HG03575 (cell line): ENCODE data around the gene SLC44A2.

ENCODE experiments used
- ATAC-seq: cut with Tn5 transposase; IDR thresholded peaks from one replicate; pipeline ENCODE4 v1.9.1; 2021; ENCODE audit not compliant: unreplicated experiment, insufficient number of reproducible peaks, low FRiP score; ENCODE audit errors: extremely low read depth

The SLC44A2 gene

GRCh38 chr19:10612499-10613119, 12.7 kb upstream of the SLC44A2 start:
- ATAC-seq = no peak

GRCh38 chr19:10615429-10616023, 9.8 kb upstream of the SLC44A2 start:
- ATAC-seq = no peak

- ATAC-seq = no peak
These were observed 7.8 kb upstream of the SLC44A2 start for GRCh38 chr19:10617409-10618121.

GRCh38 chr19:10618846-10619245, 6.5 kb upstream of the SLC44A2 start:
- ATAC-seq = no peak

GRCh38 chr19:10620786-10621185, 4.6 kb upstream of the SLC44A2 start:
- ATAC-seq = no peak

- no peak for ATAC-seq
These were observed 3.4 kb upstream of the SLC44A2 start for GRCh38 chr19:10621966-10622365.

- no peak for ATAC-seq
These were observed 768 bp upstream of the SLC44A2 start for GRCh38 chr19:10624585-10624984.

GRCh38 chr19:10625762-10626138, 397 bp downstream of the SLC44A2 start:
- no peak for ATAC-seq

GRCh38 chr19:10631874-10632273, 6.5 kb downstream of the SLC44A2 start:
- ATAC-seq = no peak

GRCh38 chr19:10634430-10634829, 9.1 kb downstream of the SLC44A2 start:
- ATAC-seq = no peak

GRCh38 chr19:10634963-10635362, 9.6 kb downstream of the SLC44A2 start:
- ATAC-seq = no peak

- ATAC-seq = no peak
These were observed 11.1 kb downstream of the SLC44A2 start for GRCh38 chr19:10636304-10636972.

GRCh38 chr19:10637894-10638293, 12.5 kb downstream of the SLC44A2 start:
- no peak for ATAC-seq

- no peak for ATAC-seq
These were observed 14.5 kb downstream of the SLC44A2 start for GRCh38 chr19:10639836-10640235.

GRCh38 chr19:10640361-10640760, 15.0 kb downstream of the SLC44A2 start:
- ATAC-seq = no peak

GRCh38 chr19:10641248-10641647, 15.9 kb downstream of the SLC44A2 start:
- no peak for ATAC-seq

- ATAC-seq = no peak
These were observed 17.3 kb downstream of the SLC44A2 start for GRCh38 chr19:10642473-10643171.

- ATAC-seq = no peak
These were observed 18.0 kb downstream of the SLC44A2 start for GRCh38 chr19:10643172-10643967.

- ATAC-seq = no peak
These were observed 18.6 kb downstream of the SLC44A2 start for GRCh38 chr19:10643968-10644259.
